Left ventricle myocardium inferior (tissue), 1 donor: ENCODE data around the gene WIPF3. TPM values are rescaled to one million over a fixed set of nuclear protein-coding genes. Genes with fewer than 3 reads are reported as not detected.
"Not testable (repeated sequence)": the region's sequence is repeated elsewhere in the genome, so short reads cannot be mapped to it uniquely, and the experiment has no call there.

ENCODE experiments used
- DNase-seq: peaks from one replicate; pipeline ENCODE4 v3.0.0-alpha.2; 2020
- H3K27ac ChIP-seq: fragments of 200-600 bp; replicated peaks from 2 replicates; pipeline ENCODE4 v1.8.0; 2021
- H3K27me3 ChIP-seq: fragments of 200-600 bp; 2 replicates; pipeline ENCODE4 v1.8.0; 2021; ENCODE audit warnings: low read depth
- H3K36me3 ChIP-seq: fragments of 200-600 bp; 2 replicates; pipeline ENCODE4 v1.8.0; 2021
- H3K4me1 ChIP-seq: fragments of 200-600 bp; 2 replicates; pipeline ENCODE4 v1.8.0; 2021
- H3K4me3 ChIP-seq: fragments of 200-600 bp; 2 replicates; pipeline ENCODE4 v1.8.0; 2021; ENCODE audit warnings: mild to moderate bottlenecking, moderate library complexity
- H3K9me3 ChIP-seq: fragments of 200-600 bp; replicated peaks from 2 replicates; pipeline ENCODE4 v1.8.0; 2021
- intact Hi-C: fragments of 100-400 bp; cut with micrococcal nuclease; formaldehyde crosslinking; loops from one replicate; pipeline ENCODE4 v1.11.0; 2022
- total RNA-seq: library from RNA; stranded (reverse); fragmentation: NEBNext Ultra II Directional; extraction: Animal tissue kit (Norgen Biotek cat#: 25700); gene quantifications from one replicate; pipeline ENCODE4 v1.2.1, GENCODE V29; 2021
- TF ChIP-seq, protein P1 (sequence below): fragments of 200-600 bp; IDR thresholded peaks from 2 replicates; pipeline ENCODE4 v1.8.0; 2021; ENCODE audit warnings: antibody characterized with exemption, mild to moderate bottlenecking, borderline replicate concordance
- donor health status: DM: no; HTN: yes; CAD: no; lungs with severe emphysema.

WIPF3 gene
- total RNA-seq, 1 donor from 2014 or later, result 8.0 TPM

DNA sequence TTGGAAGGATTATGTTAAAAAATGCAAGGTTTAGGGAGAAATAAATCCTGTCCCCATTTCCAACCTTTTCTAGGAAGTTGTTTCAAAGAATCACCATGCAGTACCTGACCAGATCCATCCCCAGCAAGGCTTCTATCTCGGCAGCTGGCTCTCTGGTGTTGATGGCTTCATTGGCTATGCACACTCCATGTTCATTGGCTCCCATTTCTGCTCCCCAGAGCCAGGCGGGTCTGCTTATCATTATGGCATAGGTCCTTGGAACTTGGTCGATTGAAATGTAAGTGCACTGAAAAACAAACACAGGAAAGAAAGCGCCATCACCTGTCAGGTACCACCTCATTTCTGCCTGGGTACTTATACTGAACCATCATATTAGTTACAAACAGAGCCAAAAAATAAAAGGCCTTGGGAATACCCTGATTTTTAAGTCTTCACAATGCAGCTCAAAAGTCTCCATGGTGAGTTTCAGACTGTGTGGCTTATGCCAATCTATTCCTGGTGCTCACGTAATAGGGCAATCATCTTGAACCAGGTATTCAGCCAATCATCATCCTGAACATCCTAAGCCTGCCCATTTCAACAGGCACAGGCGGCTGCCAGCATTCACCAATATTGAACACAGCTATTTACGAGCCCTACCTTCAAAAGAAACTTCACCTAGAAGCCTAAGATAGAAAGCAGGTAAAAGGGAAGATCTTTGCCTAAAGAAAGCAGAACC, 148.9 kb downstream of the WIPF3 start:
- H3K27ac ChIP-seq, result peak overlapping the region; percentile 45
- DNase-seq, result no peak
- TF ChIP-seq, protein P1, sequence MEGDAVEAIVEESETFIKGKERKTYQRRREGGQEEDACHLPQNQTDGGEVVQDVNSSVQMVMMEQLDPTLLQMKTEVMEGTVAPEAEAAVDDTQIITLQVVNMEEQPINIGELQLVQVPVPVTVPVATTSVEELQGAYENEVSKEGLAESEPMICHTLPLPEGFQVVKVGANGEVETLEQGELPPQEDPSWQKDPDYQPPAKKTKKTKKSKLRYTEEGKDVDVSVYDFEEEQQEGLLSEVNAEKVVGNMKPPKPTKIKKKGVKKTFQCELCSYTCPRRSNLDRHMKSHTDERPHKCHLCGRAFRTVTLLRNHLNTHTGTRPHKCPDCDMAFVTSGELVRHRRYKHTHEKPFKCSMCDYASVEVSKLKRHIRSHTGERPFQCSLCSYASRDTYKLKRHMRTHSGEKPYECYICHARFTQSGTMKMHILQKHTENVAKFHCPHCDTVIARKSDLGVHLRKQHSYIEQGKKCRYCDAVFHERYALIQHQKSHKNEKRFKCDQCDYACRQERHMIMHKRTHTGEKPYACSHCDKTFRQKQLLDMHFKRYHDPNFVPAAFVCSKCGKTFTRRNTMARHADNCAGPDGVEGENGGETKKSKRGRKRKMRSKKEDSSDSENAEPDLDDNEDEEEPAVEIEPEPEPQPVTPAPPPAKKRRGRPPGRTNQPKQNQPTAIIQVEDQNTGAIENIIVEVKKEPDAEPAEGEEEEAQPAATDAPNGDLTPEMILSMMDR, result no peak
- H3K27me3 ChIP-seq, result no peaks in the 10 kb centered on the region
- H3K4me1 ChIP-seq, result peaks cover 18% of the 10 kb centered on the region
- intact Hi-C loops, result no loop called here
- no peaks in the 10 kb centered on the region for H3K9me3 ChIP-seq
- H3K36me3 ChIP-seq, result peaks cover 6% of the 10 kb centered on the region
- no peak overlapping the region for H3K4me3 ChIP-seq

DNA sequence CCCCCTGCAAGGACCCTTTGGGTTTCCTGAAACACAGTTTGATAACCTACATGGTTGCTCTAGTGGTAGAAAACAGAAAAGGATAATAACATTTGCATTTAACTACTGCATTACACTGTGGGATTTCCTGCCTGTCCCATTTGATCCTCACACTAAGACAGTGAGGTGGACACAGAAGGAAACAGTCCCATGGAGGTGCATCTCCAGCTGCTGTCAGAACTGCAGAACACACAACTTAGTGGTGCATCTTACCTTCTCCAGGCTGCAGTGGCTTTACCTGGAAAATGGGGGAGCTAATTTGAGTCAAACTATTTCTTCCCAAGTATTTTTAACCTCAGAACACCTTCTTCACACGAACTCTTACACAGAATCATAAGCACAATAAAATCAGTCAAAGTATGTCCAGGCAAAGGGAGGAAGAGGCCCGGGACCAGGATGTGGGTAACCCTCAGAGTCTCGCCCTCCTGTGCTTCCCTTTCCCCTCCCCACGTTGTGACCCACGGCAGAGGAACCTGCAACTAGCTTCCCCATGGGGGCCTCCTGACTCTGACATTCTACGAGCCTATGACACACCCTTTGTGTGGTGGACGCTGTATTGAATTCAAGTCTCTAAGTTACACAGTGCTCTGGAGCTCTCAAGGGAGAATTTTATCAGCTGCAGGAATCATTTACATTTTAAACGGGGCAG, 149.6 kb downstream of the WIPF3 start:
- no peak for DNase-seq
- TF ChIP-seq, protein P1, result no peak
- no peaks in the 10 kb centered on the region for H3K27me3 ChIP-seq
- H3K4me1 ChIP-seq, result peaks cover 18% of the 10 kb centered on the region
- H3K4me3 ChIP-seq, result no peak overlapping the region
- peaks cover 5% of the 10 kb centered on the region for H3K36me3 ChIP-seq
- H3K9me3 ChIP-seq, result no peaks in the 10 kb centered on the region
- H3K27ac ChIP-seq, result peak overlapping the region; percentile 45
- intact Hi-C loops, result no loop called here

DNA sequence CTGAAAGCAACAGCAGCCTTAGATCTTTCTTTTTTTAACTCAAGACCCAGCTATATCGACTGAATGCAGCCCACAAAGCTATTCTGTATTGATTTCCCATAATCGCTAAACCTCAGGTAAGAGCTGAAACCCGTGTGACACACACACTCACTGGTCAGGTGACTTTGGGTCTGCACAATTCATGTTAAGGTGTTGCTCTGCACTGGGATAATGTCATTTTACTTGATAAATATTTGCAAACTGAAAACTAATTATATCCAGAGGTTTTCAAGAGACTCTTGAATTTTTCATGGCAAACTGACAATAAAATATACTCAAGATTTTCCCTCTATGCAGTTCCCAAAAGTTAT, 150.2 kb downstream of the WIPF3 start:
- intact Hi-C loops, result no loop called here
- no peaks in the 10 kb centered on the region for H3K36me3 ChIP-seq
- H3K27me3 ChIP-seq, result no peaks in the 10 kb centered on the region
- TF ChIP-seq, protein P1, result no peak
- no peak for DNase-seq
- H3K4me3 ChIP-seq, result no peak overlapping the region
- H3K4me1 ChIP-seq, result peaks cover 18% of the 10 kb centered on the region
- H3K9me3 ChIP-seq, result no peaks in the 10 kb centered on the region
- H3K27ac ChIP-seq, result no peak overlapping the region

DNA sequence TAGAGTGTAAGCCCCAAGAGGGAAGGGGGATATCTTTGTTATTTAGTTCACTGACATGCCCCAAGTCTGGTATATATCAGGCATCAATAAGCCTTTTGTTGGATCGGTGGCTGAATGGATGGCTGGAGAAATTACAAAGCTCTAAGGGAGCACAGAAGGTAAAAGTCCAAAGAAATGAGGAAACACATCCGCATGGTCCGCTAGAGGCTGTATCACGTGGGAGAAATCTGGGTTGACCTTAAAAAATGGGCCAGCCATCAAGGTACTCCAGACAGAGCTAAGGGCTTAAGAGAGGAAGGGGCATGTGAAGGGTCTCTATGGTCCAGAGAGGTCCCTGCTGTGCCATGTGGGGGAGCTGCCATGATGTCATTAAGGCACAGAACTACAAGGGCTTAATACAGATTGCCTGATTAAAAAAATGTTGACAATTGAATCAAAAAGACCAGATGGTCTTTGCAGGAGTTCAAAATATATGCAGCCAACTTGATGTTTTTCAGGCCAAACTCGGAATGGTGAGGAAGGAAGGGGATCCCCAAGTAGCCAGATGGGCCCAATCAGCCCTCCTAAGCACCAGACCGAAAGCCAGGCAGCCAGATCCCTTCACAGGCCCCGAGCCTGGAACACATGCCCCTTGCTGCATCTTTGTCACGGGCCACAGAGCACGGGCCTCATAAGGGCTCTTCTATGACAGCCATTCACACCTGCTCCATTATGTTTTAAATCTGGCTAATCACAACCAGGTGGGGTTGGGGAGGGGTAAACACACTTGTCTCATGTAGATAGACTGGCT, 151.4 kb downstream of the WIPF3 start:
- intact Hi-C loops, result no loop called here
- TF ChIP-seq, protein P1, result no peak
- no peaks in the 10 kb centered on the region for H3K9me3 ChIP-seq
- no peak overlapping the region for H3K4me3 ChIP-seq
- no peaks in the 10 kb centered on the region for H3K27me3 ChIP-seq
- DNase-seq, result no peak
- no peaks in the 10 kb centered on the region for H3K36me3 ChIP-seq
- peak overlapping the region; percentile 4 for H3K27ac ChIP-seq
- peaks cover 18% of the 10 kb centered on the region for H3K4me1 ChIP-seq

DNA sequence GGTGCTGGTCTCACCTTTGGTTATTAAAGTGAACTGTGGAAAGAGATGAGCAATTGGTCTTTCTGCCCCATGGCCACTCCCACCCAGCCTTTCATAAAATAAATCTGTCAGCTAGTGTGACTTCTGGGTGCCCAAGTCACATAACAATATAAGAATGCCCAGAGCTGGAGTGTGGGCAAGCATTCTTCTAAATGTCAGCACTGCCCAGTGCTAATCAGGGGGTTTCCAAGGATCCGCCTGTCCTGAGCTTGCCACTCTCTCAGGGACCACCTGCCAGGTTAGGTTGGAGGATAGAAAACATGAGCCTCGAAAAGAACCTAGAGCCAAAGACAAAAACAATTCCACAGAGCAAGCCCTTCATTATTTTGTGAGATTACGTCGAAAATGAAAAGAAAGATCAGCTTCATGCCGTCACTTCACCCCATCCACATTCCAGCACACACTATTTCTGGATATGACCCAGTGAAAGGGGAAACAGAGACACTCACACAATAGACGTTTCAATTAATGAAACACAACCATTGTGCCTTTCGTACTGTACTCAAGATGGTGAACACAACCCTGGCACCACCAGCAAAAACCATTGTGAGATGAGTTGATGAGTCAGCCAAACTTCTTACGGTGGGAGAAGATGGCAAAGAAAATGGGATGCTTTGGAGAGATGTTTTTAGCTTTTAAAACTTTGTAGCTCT, 152.5 kb downstream of the WIPF3 start:
- H3K27ac ChIP-seq, result no peak overlapping the region
- no peak for DNase-seq
- H3K4me3 ChIP-seq, result no peak overlapping the region
- H3K4me1 ChIP-seq, result peaks cover 15% of the 10 kb centered on the region
- H3K27me3 ChIP-seq, result no peaks in the 10 kb centered on the region
- intact Hi-C loops, result no loop called here
- no peaks in the 10 kb centered on the region for H3K36me3 ChIP-seq
- no peaks in the 10 kb centered on the region for H3K9me3 ChIP-seq
- TF ChIP-seq, protein P1, result no peak

DNA sequence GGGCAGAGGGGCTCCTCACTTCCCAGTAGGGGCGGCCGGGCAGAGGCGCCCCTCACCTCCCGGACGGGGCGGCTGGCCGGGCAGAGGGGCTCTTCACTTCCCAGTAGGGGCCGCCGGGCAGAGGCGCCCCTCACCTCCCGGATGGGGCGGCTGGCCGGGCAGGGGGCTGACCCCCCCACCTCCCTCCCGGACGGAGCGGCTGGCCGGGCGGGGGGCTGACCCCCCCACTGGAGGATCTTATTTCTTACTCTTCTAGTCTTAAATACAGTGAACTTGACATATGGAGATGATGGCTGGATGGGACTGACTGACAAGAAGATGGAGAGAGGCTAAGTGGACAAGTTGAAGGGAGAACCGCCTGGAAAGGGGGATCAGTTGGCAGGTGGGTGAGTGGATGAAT, 155.3 kb downstream of the WIPF3 start:
- H3K27ac ChIP-seq, intact Hi-C loops, H3K27me3 ChIP-seq, H3K4me3 ChIP-seq, DNase-seq, H3K36me3 ChIP-seq, H3K9me3 ChIP-seq, H3K4me1 ChIP-seq: not testable (repeated sequence)
